HepG2 (cell line): ENCODE measurements around the gene GRK4. TPM values are rescaled to one million over a fixed set of nuclear protein-coding genes. Genes with fewer than 3 reads are reported as not detected.

ENCODE experiments used
- CHD4 ChIP-seq: fragments of 200-600 bp; sonication (generic); IDR thresholded peaks from 2 replicates; pipeline ENCODE4 v1.7.0; 2017; ENCODE audit warnings: mild to moderate bottlenecking, low read length, borderline replicate concordance
- ETV5 ChIP-seq: IDR thresholded peaks from 2 replicates; pipeline ENCODE4 v1.6.1; 2018; ENCODE audit warnings: missing biosample characterization, missing genetic modification reagents, inconsistent platforms, borderline replicate concordance
- GFI1 ChIP-seq: sonication (generic); formaldehyde crosslinking; IDR thresholded peaks from 2 replicates; pipeline ENCODE4 v1.5.0; 2020; ENCODE audit warnings: missing genetic modification reagents, mild to moderate bottlenecking, borderline replicate concordance
- KDM2A ChIP-seq: sonication (generic); formaldehyde crosslinking; IDR thresholded peaks from 2 replicates; pipeline ENCODE4 v1.4.0; 2020; ENCODE audit warnings: low read depth, missing genetic modification reagents, borderline replicate concordance
- MXI1 ChIP-seq: IDR thresholded peaks from 3 replicates; pipeline ENCODE4 v1.6.1; 2012; ENCODE audit warnings: low read depth, low read length, inconsistent platforms, borderline replicate concordance
- NFRKB ChIP-seq: fragments of 450-650 bp; IDR thresholded peaks from 2 replicates; pipeline ENCODE4 v1.6.1; 2017
- RELA ChIP-seq: sonication (generic); formaldehyde crosslinking; IDR thresholded peaks from 2 replicates; pipeline ENCODE4 v1.4.0; 2020; ENCODE audit warnings: missing genetic modification reagents
- SALL1 ChIP-seq: sonication (generic); formaldehyde crosslinking; IDR thresholded peaks from 2 replicates; pipeline ENCODE4 v1.8.0; 2022; ENCODE audit warnings: mild to moderate bottlenecking, missing genetic modification reagents
- SRF ChIP-seq: IDR thresholded peaks from 2 replicates; pipeline ENCODE4 v1.6.1; 2011; ENCODE audit warnings: mild to moderate bottlenecking, low read depth, low read length, moderate library complexity
- ZBTB1 ChIP-seq: sonication (generic); formaldehyde crosslinking; IDR thresholded peaks from 2 replicates; pipeline ENCODE4 v1.4.0; 2020; ENCODE audit warnings: missing genetic modification reagents, borderline replicate concordance
- ZBTB8A ChIP-seq: sonication (generic); formaldehyde crosslinking; IDR thresholded peaks from 2 replicates; pipeline ENCODE4 v1.4.0; 2020; ENCODE audit warnings: mild to moderate bottlenecking, low read depth, missing genetic modification reagents, borderline replicate concordance
- ZFYVE20 ChIP-seq: sonication (generic); formaldehyde crosslinking; IDR thresholded peaks from 2 replicates; pipeline ENCODE4 v1.8.0; 2023; ENCODE audit warnings: low read depth, mild to moderate bottlenecking, moderate library complexity, missing genetic modification reagents, borderline replicate concordance
- ZKSCAN1 ChIP-seq: fragments of 150-350 bp; IDR thresholded peaks from 2 replicates; pipeline ENCODE4 v1.6.1; 2014; ENCODE audit warnings: low read length
- ZNF570 ChIP-seq: sonication (generic); formaldehyde crosslinking; IDR thresholded peaks from 2 replicates; pipeline ENCODE4 v1.4.0; 2020; ENCODE audit warnings: mild to moderate bottlenecking, missing genetic modification reagents, borderline replicate concordance
- ZNF660 ChIP-seq: sonication (generic); formaldehyde crosslinking; IDR thresholded peaks from 2 replicates; pipeline ENCODE4 v1.5.1; 2020; ENCODE audit warnings: mild to moderate bottlenecking, low read depth, missing genetic modification reagents, borderline replicate concordance
- ZNF678 ChIP-seq: sonication (generic); formaldehyde crosslinking; IDR thresholded peaks from 2 replicates; pipeline ENCODE4 v1.4.0; 2020; ENCODE audit warnings: mild to moderate bottlenecking, missing genetic modification reagents
- ZNF749 ChIP-seq: sonication (generic); formaldehyde crosslinking; IDR thresholded peaks from 2 replicates; pipeline ENCODE4 v1.8.0; 2022; ENCODE audit warnings: mild to moderate bottlenecking, missing genetic modification reagents, moderate library complexity, borderline replicate concordance
- polyA plus RNA-seq, 8 experiments: library from polyadenylated mRNA; depleted of rRNA in 3 of 8; stranded (reverse) in 7 of 8; unstranded in 1 of 8; fragments of >200 nt; fragmentation: Illumina TruSeq in 4 of 8; extraction: Trizol in 4 of 8; gene quantifications; 2 replicates each; pipeline versions ENCODE4 v1.2.1 to v1.2.3, GENCODE V29; 2011 to 2016; ENCODE audit warnings: low read depth in 4 of 8, missing spikeins in 1 of 8, mixed read lengths in 1 of 8; ENCODE audit not compliant: insufficient read depth in 1 of 8
- total RNA-seq, 5 experiments: library from RNA; depleted of rRNA; stranded (reverse); fragments of >200 nt; fragmentation: Illumina TruSeq; extraction: Trizol; gene quantifications; 2 replicates each; pipeline ENCODE4 v1.2.3, GENCODE V29; 2016; ENCODE audit warnings: low read depth in 1 of 5
- TF ChIP-seq, protein P1 (sequence below): sonication (generic); formaldehyde crosslinking; IDR thresholded peaks from 2 replicates; pipeline ENCODE4 v1.8.1; 2023; ENCODE audit warnings: mild to moderate bottlenecking, missing genetic modification reagents
- TF ChIP-seq, protein P2 (sequence below): sonication (generic); formaldehyde crosslinking; IDR thresholded peaks from 2 replicates; pipeline ENCODE4 v1.8.0; 2022; ENCODE audit warnings: missing genetic modification reagents, mild to moderate bottlenecking, borderline replicate concordance
- TF ChIP-seq, protein P3 (sequence below): sonication (generic); formaldehyde crosslinking; IDR thresholded peaks from 2 replicates; pipeline ENCODE4 v1.8.1; 2023; ENCODE audit warnings: missing genetic modification reagents, inconsistent platforms, borderline replicate concordance
- TF ChIP-seq, protein P4 (sequence below): IDR thresholded peaks from 2 replicates; pipeline ENCODE4 v1.6.1; 2018; ENCODE audit warnings: missing genetic modification reagents, mild to moderate bottlenecking, missing compliant biosample characterization
- TF ChIP-seq, protein P5 (sequence below): sonication (generic); formaldehyde crosslinking; IDR thresholded peaks from 2 replicates; pipeline ENCODE4 v1.8.0; 2022; ENCODE audit warnings: low read depth, missing genetic modification reagents

Gene GRK4
- total and polyA plus RNA-seq, 2 of the 13 experiments (the other 11 are each of a cell fraction or from before 2014, with no cell fraction given), result 1.8 to 2.0 TPM

DNA sequence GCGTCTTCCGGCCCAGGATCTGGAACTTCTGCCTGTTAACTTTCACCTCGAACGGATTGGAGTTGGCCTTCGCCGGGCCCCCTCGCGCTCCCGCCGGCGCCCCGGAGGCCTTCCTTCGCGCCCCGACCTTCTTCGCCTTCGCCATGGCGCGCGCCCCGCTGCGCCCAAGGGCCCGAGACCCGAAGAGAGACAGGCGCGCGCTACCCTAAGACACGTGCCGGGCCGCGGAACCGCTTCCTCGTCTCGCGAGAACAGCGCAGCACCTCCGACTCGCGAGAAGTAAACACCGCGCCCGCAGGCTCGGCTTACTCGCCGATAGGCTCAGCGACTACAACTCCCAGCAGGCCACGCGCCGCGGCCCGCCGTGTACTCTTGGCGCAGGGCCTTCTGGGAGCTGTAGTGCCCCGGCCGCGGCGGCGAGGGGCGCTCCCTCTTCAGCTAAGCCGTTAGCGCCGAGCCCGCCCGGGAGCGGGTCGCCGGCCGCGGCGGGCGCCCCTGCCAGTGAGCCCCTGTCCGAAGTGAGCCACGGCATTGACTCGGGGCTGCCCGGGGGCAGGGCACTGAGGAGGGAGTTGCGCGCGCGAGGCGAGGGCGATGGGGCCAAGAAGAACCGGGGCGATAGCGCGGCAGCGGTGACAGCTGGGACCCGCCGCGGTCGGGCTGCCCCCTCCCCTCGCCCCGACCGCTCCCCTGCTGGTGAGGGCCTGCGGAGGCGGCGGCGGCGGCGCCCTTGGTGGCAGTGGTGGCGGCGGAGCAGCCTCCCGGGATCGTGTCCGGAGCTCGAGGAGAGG lies at the start of gene GRK4, which contains the start of gene NOP14 (continued):
- TF ChIP-seq ZNF678 (CRISPR knock-in tag) (peak; percentile 86), KDM2A (peak; percentile 95), SALL1 (peak; percentile 96), CHD4 (no peak), GFI1 (0 out of 2 replicates have a peak, but pooled peaks have one; percentile 63), ZFYVE20 (CRISPR knock-in tag) (peak; percentile 63; the same call in 1 of the 2 replicates), ETV5 (CRISPR knock-in tag) (peak; percentile 50; the same call in 1 of the 2 replicates), ZNF660 (CRISPR knock-in tag) (no peak), ZNF570 (CRISPR knock-in tag) (peak; percentile 85; the same call in 1 of the 2 replicates), ZNF749 (CRISPR knock-in tag) (0 out of 2 replicates have a peak, but pooled peaks have one; percentile 78), SRF (no peak), MXI1 (peak; percentile 99), NFRKB (no peak), RELA (CRISPR knock-in tag) (0 out of 2 replicates have a peak, but pooled peaks have one; percentile 35), ZKSCAN1 (no peak), ZBTB8A (CRISPR knock-in tag) (peak; percentile 90; the same call in 1 of the 2 replicates), ZBTB1 (CRISPR knock-in tag) (no peak)
- TF ChIP-seq, protein P1, sequence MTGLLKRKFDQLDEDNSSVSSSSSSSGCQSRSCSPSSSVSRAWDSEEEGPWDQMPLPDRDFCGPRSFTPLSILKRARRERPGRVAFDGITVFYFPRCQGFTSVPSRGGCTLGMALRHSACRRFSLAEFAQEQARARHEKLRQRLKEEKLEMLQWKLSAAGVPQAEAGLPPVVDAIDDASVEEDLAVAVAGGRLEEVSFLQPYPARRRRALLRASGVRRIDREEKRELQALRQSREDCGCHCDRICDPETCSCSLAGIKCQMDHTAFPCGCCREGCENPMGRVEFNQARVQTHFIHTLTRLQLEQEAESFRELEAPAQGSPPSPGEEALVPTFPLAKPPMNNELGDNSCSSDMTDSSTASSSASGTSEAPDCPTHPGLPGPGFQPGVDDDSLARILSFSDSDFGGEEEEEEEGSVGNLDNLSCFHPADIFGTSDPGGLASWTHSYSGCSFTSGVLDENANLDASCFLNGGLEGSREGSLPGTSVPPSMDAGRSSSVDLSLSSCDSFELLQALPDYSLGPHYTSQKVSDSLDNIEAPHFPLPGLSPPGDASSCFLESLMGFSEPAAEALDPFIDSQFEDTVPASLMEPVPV (CRISPR knock-in tag), result peak; percentile 97
- TF ChIP-seq, protein P2, sequence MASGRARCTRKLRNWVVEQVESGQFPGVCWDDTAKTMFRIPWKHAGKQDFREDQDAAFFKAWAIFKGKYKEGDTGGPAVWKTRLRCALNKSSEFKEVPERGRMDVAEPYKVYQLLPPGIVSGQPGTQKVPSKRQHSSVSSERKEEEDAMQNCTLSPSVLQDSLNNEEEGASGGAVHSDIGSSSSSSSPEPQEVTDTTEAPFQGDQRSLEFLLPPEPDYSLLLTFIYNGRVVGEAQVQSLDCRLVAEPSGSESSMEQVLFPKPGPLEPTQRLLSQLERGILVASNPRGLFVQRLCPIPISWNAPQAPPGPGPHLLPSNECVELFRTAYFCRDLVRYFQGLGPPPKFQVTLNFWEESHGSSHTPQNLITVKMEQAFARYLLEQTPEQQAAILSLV (CRISPR knock-in tag), result peak; percentile 95; the same call in 1 of the 2 replicates
- TF ChIP-seq, protein P3, sequence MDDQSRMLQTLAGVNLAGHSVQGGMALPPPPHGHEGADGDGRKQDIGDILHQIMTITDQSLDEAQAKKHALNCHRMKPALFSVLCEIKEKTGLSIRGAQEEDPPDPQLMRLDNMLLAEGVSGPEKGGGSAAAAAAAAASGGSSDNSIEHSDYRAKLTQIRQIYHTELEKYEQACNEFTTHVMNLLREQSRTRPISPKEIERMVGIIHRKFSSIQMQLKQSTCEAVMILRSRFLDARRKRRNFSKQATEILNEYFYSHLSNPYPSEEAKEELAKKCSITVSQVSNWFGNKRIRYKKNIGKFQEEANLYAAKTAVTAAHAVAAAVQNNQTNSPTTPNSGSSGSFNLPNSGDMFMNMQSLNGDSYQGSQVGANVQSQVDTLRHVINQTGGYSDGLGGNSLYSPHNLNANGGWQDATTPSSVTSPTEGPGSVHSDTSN (CRISPR knock-in tag), result no peak
- TF ChIP-seq, protein P4, sequence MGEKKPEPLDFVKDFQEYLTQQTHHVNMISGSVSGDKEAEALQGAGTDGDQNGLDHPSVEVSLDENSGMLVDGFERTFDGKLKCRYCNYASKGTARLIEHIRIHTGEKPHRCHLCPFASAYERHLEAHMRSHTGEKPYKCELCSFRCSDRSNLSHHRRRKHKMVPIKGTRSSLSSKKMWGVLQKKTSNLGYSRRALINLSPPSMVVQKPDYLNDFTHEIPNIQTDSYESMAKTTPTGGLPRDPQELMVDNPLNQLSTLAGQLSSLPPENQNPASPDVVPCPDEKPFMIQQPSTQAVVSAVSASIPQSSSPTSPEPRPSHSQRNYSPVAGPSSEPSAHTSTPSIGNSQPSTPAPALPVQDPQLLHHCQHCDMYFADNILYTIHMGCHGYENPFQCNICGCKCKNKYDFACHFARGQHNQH (CRISPR knock-in tag), result peak; percentile 69
- TF ChIP-seq, protein P5, sequence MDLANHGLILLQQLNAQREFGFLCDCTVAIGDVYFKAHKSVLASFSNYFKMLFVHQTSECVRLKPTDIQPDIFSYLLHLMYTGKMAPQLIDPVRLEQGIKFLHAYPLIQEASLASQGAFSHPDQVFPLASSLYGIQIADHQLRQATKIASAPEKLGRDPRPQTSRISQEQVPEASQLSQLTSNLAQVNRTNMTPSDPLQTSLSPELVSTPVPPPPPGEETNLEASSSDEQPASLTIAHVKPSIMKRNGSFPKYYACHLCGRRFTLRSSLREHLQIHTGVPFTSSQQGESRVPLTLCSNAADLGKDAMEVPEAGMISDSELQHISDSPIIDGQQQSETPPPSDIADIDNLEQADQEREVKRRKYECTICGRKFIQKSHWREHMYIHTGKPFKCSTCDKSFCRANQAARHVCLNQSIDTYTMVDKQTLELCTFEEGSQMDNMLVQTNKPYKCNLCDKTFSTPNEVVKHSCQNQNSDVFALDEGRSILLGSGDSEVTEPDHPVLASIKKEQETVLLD (CRISPR knock-in tag), result peak; percentile 66
